ENCODE results near the gene EVI5L.
A peak's percentile ranks its signal among the peaks of the same experiment; 100 is the strongest.
"Not testable (repeated sequence)": the region's sequence is repeated elsewhere in the genome, so short reads cannot be mapped to it uniquely, and the experiment has no call there.

Gene EVI5L

GRCh38 chr19:7847664-7848063 is 17.6 kb downstream of the EVI5L start:
- no peak for DNase-seq

GRCh38 chr19:7848779-7849457 is 18.9 kb downstream of the EVI5L start:
- no peak for DNase-seq

GRCh38 chr19:7849631-7849999 is 19.6 kb downstream of the EVI5L start:
- DNase-seq: no peak

DNA sequence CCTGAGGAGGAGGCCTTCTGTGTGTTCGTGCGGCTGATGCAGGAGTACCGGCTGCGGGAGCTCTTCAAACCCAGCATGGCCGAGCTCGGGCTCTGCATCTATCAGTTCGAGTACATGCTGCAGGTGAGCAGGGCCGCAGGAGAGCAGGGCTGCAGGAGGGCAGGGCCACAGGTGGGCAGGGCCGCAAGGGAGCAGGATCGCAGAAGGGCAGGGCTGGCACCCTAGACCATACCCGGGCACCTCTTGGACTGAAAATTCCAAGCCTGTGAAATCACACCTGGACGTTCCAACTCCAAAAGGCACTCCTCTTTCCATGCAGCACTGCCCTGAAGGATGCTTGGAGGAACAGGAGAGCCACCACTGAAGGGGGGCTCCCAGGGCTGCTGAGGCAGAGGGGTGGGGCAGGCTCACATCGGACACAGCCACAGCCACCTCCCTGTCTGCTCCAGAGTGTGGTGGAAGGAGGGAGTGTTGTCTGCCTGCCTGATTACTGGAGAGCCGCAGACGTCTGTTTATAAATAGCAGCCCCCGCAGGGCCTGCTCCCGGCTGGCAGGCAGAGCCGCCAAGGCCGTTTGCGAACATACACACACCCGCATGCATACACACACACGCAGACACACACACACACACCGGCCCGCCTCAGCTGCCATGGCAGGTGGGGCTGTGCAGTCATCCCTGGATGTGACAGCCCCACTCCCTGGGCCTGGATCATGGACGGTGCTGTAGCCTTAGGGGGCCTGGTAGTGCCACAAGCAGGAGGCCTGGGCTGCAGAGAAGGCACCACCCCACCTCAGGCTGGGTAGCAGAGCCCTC is 20.2 kb downstream of the EVI5L start:
- no peak for DNase-seq

DNA sequence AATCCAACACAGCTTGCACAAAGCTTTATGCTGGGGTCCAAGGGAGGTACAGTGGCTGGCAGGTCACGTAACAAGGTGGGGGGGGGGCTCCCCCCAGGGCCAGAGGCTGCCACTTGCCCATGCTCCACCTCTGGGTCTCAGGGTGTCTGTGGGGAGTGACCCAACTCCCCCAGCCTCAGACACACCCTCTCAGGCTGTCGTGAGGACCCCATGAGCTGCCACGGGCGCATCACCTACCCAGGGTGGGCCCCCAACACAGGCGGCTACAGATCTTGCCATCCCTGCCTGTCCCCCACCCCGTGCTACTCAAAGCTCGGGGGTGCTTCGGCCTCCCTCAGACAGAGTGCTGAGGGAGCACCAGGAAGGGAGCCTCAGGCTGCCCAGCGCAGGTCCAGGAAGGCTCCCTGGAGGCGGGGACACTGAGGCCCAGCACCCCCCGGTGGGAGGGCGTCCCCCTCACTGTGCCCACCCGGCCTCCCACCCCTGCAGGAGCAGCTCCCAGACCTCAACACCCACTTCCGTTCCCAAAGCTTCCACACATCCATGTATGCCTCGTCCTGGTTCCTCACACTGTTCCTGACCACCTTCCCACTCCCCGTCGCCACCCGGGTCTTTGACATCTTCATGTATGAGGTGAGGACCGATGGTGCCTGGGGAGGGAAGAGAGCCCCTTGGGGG is 21.1 kb downstream of the EVI5L start:
- no peak for DNase-seq

- no peak for DNase-seq
Observed at GRCh38 chr19:7851623-7852500, 21.8 kb downstream of the EVI5L start.

DNA sequence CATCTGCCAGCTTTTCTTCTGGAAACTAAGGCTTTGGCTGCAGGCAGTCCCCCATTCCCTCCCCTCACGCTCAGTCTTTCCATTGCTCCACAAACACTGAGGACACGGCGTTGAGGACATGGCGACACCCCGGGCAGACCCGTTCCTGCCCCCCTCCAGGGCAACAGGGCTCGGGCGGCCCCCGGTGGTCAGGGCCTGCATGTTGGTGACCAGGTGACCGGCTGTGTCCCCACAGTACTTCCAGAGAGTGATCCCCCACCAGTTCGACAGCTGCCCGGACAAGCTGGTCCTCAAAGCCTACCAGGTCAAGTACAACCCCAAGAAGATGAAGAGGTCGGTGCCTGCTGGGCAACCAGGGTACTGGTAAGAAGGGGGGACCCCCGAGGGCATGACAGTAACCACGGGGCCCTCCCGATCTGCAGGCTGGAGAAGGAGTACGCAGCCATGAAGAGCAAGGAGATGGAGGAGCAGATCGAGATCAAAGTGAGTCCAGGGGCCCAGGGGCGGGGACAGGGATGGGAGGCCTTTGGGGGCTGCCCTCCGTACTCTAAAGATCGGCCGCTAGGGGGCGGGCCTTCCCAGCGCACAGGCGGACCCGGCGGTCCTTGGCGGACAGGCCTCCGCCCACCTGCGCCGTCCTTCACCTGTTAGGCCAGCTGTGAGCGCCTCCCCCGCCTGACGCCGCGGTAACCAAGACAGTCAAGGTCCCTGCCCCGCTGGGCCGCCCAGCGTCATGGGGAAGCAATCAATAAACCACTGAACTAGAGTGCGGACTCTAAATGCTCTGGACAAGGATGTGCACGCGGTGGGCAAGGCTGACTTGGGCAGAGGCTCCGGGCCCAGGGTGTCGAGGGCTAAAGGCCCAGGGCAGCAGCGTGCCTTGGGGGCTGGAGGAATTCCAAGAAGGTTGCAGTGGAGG is 23.1 kb downstream of the EVI5L start:
- DNase-seq: peak; percentile 35 to 46

DNA sequence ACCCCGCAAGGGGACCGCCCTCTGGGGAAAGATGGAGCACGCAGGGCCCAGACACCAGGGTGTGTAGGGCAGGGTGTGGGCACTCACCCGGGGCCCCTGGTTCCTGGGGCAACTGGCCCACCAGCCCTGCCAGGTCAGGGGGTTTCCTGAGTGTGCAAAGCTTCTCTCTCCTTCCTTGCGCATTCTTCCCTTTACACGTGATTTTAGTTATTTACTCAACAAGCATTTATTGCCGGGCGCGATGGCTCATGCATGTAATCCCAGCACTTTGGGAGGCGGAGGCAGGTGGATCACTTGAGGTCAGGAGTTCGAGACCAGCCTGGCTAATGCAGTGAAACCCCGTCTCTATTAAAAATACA is 23.7 kb downstream of the EVI5L start:
- no peak for DNase-seq

GRCh38 chr19:7855426-7856108 is 25.5 kb downstream of the EVI5L start:
- no peak for DNase-seq

DNA sequence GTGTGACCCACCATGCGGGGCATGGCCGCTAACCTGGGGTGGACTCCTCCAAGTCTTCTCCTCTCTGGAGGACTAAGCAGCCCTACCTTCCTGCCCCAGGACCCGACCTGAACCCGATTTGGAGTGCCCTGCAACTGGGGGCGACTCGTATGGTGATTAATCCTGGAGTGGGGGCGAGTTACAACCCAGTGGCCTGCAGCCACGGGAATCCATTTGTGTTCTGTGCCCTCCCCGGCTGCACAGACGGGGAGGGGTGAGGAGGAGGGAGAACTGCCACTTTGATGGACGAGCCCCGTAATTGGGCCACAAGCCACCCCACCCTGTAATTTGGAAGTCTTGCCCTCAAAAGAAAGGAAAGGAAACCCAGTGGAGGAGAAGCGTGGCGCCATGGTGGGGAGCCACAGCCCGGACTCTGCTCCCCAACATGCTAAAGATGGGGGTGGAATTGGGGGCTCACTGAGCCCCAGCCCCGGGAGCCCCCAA is 26.1 kb downstream of the EVI5L start:
- DNase-seq: no peak

- no peak for DNase-seq
Observed at GRCh38 chr19:7856679-7857663, 27.0 kb downstream of the EVI5L start.

- DNase-seq: no peak
Observed at GRCh38 chr19:7857727-7858108, 27.7 kb downstream of the EVI5L start.

DNA sequence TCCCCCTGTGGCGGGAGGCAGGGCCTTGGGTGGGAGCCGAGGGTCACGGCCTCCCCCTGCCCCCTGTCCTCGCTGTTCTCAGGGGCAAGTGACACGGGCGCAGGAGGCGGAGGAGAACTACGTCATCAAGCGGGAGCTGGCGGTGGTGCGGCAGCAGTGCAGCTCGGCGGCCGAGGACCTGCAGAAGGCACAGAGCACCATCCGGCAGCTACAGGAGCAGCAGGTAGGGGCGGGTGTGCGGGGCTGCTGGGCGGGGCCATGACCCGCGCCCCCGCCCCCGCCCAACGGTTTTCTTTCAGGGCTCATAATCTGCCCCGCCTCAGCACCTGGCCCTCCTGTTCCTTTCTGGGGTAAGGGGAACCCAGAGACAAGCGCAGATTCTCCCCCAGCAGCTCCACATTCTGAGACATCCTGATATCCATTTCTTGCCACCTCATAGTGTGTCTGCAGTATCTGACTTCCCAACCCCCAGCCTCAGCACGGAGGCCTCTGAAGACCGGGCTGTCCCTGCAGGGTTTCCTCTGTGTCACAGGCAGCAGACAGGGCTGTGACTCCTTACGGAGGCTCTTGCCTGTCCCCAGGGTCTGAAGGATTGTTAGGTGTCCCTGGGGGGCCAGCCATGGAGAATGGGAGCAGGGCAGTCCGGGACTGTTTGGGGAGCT is 28.2 kb downstream of the EVI5L start:
- DNase-seq: no peak

DNA sequence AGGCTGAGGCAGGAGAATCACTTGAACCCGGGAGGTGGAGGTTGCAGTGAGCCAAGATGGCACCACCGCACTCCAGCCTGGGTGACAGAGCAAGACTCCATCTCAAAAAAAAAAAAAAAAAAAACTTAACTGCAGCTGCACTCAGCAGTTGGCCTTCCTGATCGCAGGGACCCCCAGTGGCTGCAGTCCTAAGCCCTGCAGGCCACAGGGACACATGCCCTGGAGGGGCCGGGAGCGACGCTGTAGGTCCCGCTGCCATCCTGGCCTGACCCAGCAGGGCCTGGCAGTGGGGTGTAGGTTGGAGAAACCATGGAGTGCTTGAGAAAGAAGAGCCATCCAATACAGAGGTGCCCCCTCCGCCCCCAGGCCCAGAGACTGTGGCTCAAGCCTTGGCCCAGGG is 29.1 kb downstream of the EVI5L start:
- not testable (repeated sequence) for DNase-seq

- DNase-seq: no peak
Observed at GRCh38 chr19:7859831-7860713, 30.1 kb downstream of the EVI5L start.

DNA sequence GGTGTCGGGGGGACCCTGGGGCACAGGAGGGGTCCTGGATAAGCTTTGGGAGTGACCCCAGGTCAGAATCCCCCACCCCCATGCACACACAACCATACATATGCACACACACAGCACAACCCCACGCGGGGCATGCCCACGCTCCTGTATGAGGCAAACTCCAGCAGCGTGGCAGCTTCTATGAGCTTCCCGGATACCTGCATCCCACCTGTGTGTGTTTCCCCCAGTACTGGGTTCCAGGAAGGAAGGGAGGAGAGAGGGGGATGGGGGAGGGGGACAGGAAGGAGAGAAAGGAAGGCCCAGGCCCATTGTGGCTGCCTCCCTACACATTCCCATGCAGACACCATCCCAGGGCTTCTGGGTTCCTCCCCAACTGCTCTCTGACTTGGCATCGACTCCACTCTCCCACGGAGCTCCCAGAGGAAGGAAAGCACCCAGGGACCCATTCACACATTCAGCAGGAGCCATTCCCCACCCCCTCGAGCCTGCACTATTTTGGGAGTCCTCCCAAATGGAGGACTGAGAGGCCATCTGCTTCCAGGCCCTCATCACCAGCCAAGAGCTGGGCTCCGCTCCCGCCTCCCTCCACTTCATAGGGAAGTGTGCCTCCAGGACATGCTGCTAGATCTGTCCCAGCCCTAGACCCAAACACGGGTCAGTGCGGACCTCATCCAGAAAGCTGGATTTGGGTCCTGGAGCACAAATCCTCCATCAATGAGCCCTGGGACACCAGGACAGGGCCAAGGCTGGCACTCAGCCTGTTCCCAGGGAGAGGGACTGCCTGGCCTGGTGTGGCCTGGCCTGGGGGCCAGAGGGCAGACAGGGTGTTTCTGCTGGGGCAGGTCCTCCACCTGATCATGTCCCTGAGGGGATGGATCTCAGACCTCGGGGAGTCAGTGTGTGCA is 30.9 kb downstream of the EVI5L start:
- no peak for DNase-seq

Measured in inflammatory macrophage (primary cell).